ENCODE results near the gene ATG4C. TPM values are rescaled to one million over a fixed set of nuclear protein-coding genes. Genes with fewer than 3 reads are reported as not detected.

ATG4C gene
- total and polyA plus RNA-seq, 3 donors from 2014 or later, result 6.8 to 10.2 (median 8.6) TPM

Other genes with a start within 250 kb of the ATG4C start
- gene ANGPTL3, start 186.6 kb upstream of the ATG4C start, total RNA-seq, result not detected
- gene ANGPTL3, start 186.6 kb upstream of the ATG4C start, polyA plus RNA-seq (ENCODE audit: insufficient read depth, low read depth, low replicate concordance), result 0.25 TPM
- gene DOCK7, start 95.7 kb upstream of the ATG4C start, total RNA-seq, result 100 to 1,000 TPM in 1 of 2 donors, 10 to 100 TPM in 1; 94.3 to 122 TPM
- 42.2 TPM for gene DOCK7, start 95.7 kb upstream of the ATG4C start, polyA plus RNA-seq (ENCODE audit: insufficient read depth, low read depth, low replicate concordance)

Measured in testis (tissue), 3 donors.